A549 (cell line): ENCODE results near the gene TEAD3. TPM values are rescaled to one million over a fixed set of nuclear protein-coding genes. Genes with fewer than 3 reads are reported as not detected.

Experiments
- ATAC-seq, 2 experiments: fragments of 200-7000 bp in 1 of 2; fragments of >200 bp in 1 of 2; cut with Nextera tagmentation in 1 of 2; cut with Tn5 transposase in 1 of 2; 3 replicates each; pipeline versions ENCODE4 v1.8.0 to v1.9.1; 2018 to 2020; ENCODE audit warnings: mild to moderate bottlenecking in 1 of 2, moderate library complexity in 1 of 2
- CTCF ChIA-PET: fragments of 300-600 bp; sonication (Branson Sonifier 250); formaldehyde crosslinking; extraction: SDS; loops from one replicate; lab custom pipeline; 2021; ENCODE audit warnings: antibody characterized with exemption, inconsistent platforms; lab: Yijun Ruan, JAX
- POLR2A ChIA-PET: fragments of 350-600 bp; formaldehyde crosslinking; extraction: SDS; loops from one replicate; lab custom pipeline; 2021; ENCODE audit warnings: antibody characterized with exemption, inconsistent platforms; lab: Yijun Ruan, JAX
- DNase-seq, 2 experiments: peaks; one replicate each; pipeline versions ENCODE4 v3.0.0 to v3.0.0-alpha.2; 2011 to 2016; ENCODE audit warnings: low read depth in 1 of 2, low spot score in 1 of 2
- FAIRE-seq: peaks from 2 replicates; lab custom pipeline; 2011; peaks lifted over from hg19 to GRCh38; lab: Jason Lieb, UNC
- H3K27ac ChIP-seq, 2 experiments: fragments of >200 bp; sonication (Bioruptor Twin); formaldehyde crosslinking; 3 replicates each; pipeline ENCODE4 v1.5.1; 2016 to 2017
- H3K4me1 ChIP-seq: fragments of >200 bp; sonication (Bioruptor Twin); formaldehyde crosslinking; 3 replicates; pipeline ENCODE4 v1.6.1; 2016
- H3K4me2 ChIP-seq: fragments of >200 bp; sonication (Bioruptor Twin); formaldehyde crosslinking; 3 replicates; pipeline ENCODE4 v1.6.1; 2016
- H3K4me3 ChIP-seq: fragments of >200 bp; sonication (Bioruptor Twin); formaldehyde crosslinking; 3 replicates; pipeline ENCODE4 v1.5.1; 2016
- H3K9me3 ChIP-seq: fragments of >200 bp; sonication (Bioruptor Twin); formaldehyde crosslinking; 3 replicates; pipeline ENCODE4 v1.6.1; 2016
- ATOH8 ChIP-seq: fragments of 250-450 bp; sonication (Bioruptor Pico); IDR thresholded peaks from 2 replicates; pipeline ENCODE4 v1.5.0; 2020; ENCODE audit warnings: low read depth, mild to moderate bottlenecking, moderate library complexity
- BHLHE40 ChIP-seq: IDR thresholded peaks from 2 replicates; pipeline ENCODE4 v1.6.1; 2012; ENCODE audit warnings: low read depth, low read length, inconsistent platforms
- CBX2 ChIP-seq: fragments of 200-600 bp; sonication (generic); IDR thresholded peaks from 2 replicates; pipeline ENCODE4 v1.6.1; 2016; ENCODE audit warnings: low read depth, mild to moderate bottlenecking, borderline replicate concordance
- CBX8 ChIP-seq: fragments of 200-600 bp; sonication (generic); IDR thresholded peaks from 2 replicates; pipeline ENCODE4 v1.6.1; 2016
- CHD4 ChIP-seq: fragments of 200-600 bp; sonication (generic); IDR thresholded peaks from 2 replicates; pipeline ENCODE4 v1.6.1; 2016; ENCODE audit warnings: antibody characterized with exemption, mild to moderate bottlenecking, borderline replicate concordance
- CTCF ChIP-seq: fragments of >200 bp; sonication (Bioruptor Twin); formaldehyde crosslinking; IDR thresholded peaks from 3 replicates; pipeline ENCODE4 v1.5.1; 2016
- E2F6 ChIP-seq: IDR thresholded peaks from 2 replicates; pipeline ENCODE4 v1.6.1; 2012; ENCODE audit warnings: low read depth, borderline replicate concordance
- EHF ChIP-seq: fragments of 250-450 bp; sonication (Bioruptor Pico); IDR thresholded peaks from 2 replicates; pipeline ENCODE4 v1.5.0; 2020; ENCODE audit warnings: mild to moderate bottlenecking
- FOSB ChIP-seq: fragments of 250-450 bp; sonication (Bioruptor Pico); IDR thresholded peaks from 2 replicates; pipeline ENCODE4 v1.5.0; 2020; ENCODE audit warnings: mild to moderate bottlenecking, moderate library complexity
- HDAC2 ChIP-seq: fragments of 200-600 bp; sonication (generic); IDR thresholded peaks from 2 replicates; pipeline ENCODE4 v1.6.1; 2016
- HEYL ChIP-seq: fragments of 250-450 bp; sonication (Bioruptor Pico); IDR thresholded peaks from 2 replicates; pipeline ENCODE4 v1.8.0; 2021; ENCODE audit warnings: mild to moderate bottlenecking, moderate library complexity
- HOXA7 ChIP-seq: fragments of 250-450 bp; sonication (Bioruptor Pico); IDR thresholded peaks from 2 replicates; pipeline ENCODE4 v1.5.0; 2020; ENCODE audit warnings: mild to moderate bottlenecking, moderate library complexity
- HOXB13 ChIP-seq: fragments of 250-450 bp; sonication (Bioruptor Pico); IDR thresholded peaks from 2 replicates; pipeline ENCODE4 v1.5.0; 2020; ENCODE audit warnings: low read depth, mild to moderate bottlenecking, moderate library complexity
- HOXB5 ChIP-seq: fragments of 250-450 bp; sonication (Bioruptor Pico); IDR thresholded peaks from 2 replicates; pipeline ENCODE4 v1.5.0; 2020; ENCODE audit warnings: mild to moderate bottlenecking, moderate library complexity
- KDM5A ChIP-seq: fragments of 200-600 bp; sonication (generic); IDR thresholded peaks from 2 replicates; pipeline ENCODE4 v1.6.1; 2016; ENCODE audit warnings: antibody characterized with exemption, mild to moderate bottlenecking
- MAZ ChIP-seq: fragments of 150-350 bp; IDR thresholded peaks from 2 replicates; pipeline ENCODE4 v1.6.1; 2014; ENCODE audit warnings: antibody characterized with exemption, low read depth, low read length, borderline replicate concordance
- MYC ChIP-seq: IDR thresholded peaks from 2 replicates; pipeline ENCODE4 v1.6.1; 2012; ENCODE audit warnings: mild to moderate bottlenecking, inconsistent platforms, low read length, improper control_type of control experiment, borderline replicate concordance
- NPAS2 ChIP-seq: fragments of 250-450 bp; sonication (Bioruptor Pico); IDR thresholded peaks from 2 replicates; pipeline ENCODE4 v1.8.0; 2022; ENCODE audit warnings: mild to moderate bottlenecking, moderate library complexity, borderline replicate concordance
- RARB ChIP-seq: fragments of 250-450 bp; sonication (Bioruptor Pico); IDR thresholded peaks from 2 replicates; pipeline ENCODE4 v1.8.0; 2021; ENCODE audit warnings: mild to moderate bottlenecking, moderate library complexity
- SMC3 ChIP-seq: fragments of >200 bp; sonication (Bioruptor Twin); formaldehyde crosslinking; IDR thresholded peaks from 3 replicates; pipeline ENCODE4 v1.6.1; 2018; ENCODE audit warnings: inconsistent platforms
- USF2 ChIP-seq: fragments of 450-650 bp; IDR thresholded peaks from 2 replicates; pipeline ENCODE4 v1.6.1; 2014; ENCODE audit warnings: antibody characterized with exemption
- ZC3H11A ChIP-seq: fragments of 450-650 bp; IDR thresholded peaks from 2 replicates; pipeline ENCODE4 v1.6.1; 2014; ENCODE audit warnings: antibody characterized with exemption, mild to moderate bottlenecking
- WGBS: methylation state at CpG from one replicate; pipeline ENCODE4 v1.1.6; 2017; ENCODE audit errors: missing lambda C conversion rate; 5-methylcytosine and 5-hydroxymethylcytosine counted together
- polyA plus RNA-seq, 4 experiments: library from polyadenylated mRNA; depleted of rRNA in 3 of 4; stranded (reverse); fragments of >200 nt; fragmentation: RNase III in 1 of 4; extraction: RNeasy Plus Mini Kit Qiagen cat#74134 plus additional on column Dnase treatment in 1 of 4; gene quantifications; 2 replicates in 3 of 4; 3 replicates in 1 of 4; pipeline ENCODE4 v1.2.3, GENCODE V29; 2011 to 2017

The TEAD3 gene
- polyA plus RNA-seq, 2 of the 4 experiments (the other 2 are of a cell fraction), result 2.1 to 4.2 TPM

- ChIA-PET POLR2A (no interaction called here), CTCF (interaction anchor here (1.1 to 2.3 kb wide), 2 partner anchors 11 to 225 kb away, joined by 3 to 5 read pairs; partner anchors contain the start of gene ARMC12)
- H3K4me3 ChIP-seq, result no peak overlapping the region
Observed at GRCh38 chr6:35511562-35511941, 14.7 kb upstream of the TEAD3 start.

GRCh38 chr6:35510916-35511561 lies 14.2 kb upstream of the TEAD3 start:
- TF ChIP-seq MAZ, result no peak
- TF ChIP-seq EHF (CRISPR knock-in tag), result no peak
- no peak for TF ChIP-seq HOXB5
- FAIRE-seq (no peak), DNase-seq (no peak), ATAC-seq (no peak)
- Histone ChIP-seq H3K9me3 (no peaks in the 10 kb centered on the region), H3K27ac (no peak overlapping the region), H3K4me3 (no peak overlapping the region), H3K4me2 (no peak overlapping the region), H3K4me1 (no peaks in the 10 kb centered on the region)
- 67% methylated on average over 6 of the region's 7 CpGs for WGBS
- ChIA-PET POLR2A (no interaction called here), CTCF (interaction anchor here (1.1 to 2.3 kb wide), 2 partner anchors 11 to 226 kb away, joined by 3 to 5 read pairs; partner anchors contain the start of gene ARMC12)

More at GRCh38 chr6:35511562-35511941, 14.7 kb upstream of the TEAD3 start:
- H3K4me2 ChIP-seq, result no peak overlapping the region
- DNase-seq (no peak), ATAC-seq (no peak), FAIRE-seq (no peak)
- H3K27ac ChIP-seq, result no peak overlapping the region
- no peaks in the 10 kb centered on the region for H3K9me3 ChIP-seq
- WGBS, result 77% methylated on average over 31 of the region's 32 CpGs
- no peak for TF ChIP-seq USF2
- TF ChIP-seq E2F6, result no peak
- TF ChIP-seq SMC3, result no peak
- TF ChIP-seq HEYL (CRISPR knock-in tag), result no peak
- TF ChIP-seq CBX8, result no peak
- no peak for TF ChIP-seq NPAS2
- TF ChIP-seq ATOH8 (CRISPR knock-in tag), result no peak
- no peak for TF ChIP-seq KDM5A
- no peak for TF ChIP-seq CTCF
- no peak for TF ChIP-seq HDAC2
- no peak for TF ChIP-seq FOSB (CRISPR knock-in tag)
- no peak for TF ChIP-seq ZC3H11A
- no peak for TF ChIP-seq EHF (CRISPR knock-in tag)
- TF ChIP-seq BHLHE40, result no peak
- no peak for TF ChIP-seq HOXA7
- TF ChIP-seq HOXB13 (CRISPR knock-in tag), result no peak
- no peak for TF ChIP-seq MYC
- TF ChIP-seq CBX2, result no peak
- TF ChIP-seq RARB (CRISPR knock-in tag), result no peak
- TF ChIP-seq CHD4, result no peak
- no peaks in the 10 kb centered on the region for H3K4me1 ChIP-seq
